NT2/D1 (cell line): ENCODE data around the gene BMP2K.

Experiments
- SUZ12 ChIP-seq: IDR thresholded peaks from 2 replicates; pipeline ENCODE4 v1.6.1; 2011; ENCODE audit not compliant: insufficient read length, insufficient read depth; ENCODE audit errors: extremely low read depth
- ZNF274 ChIP-seq: IDR thresholded peaks from 2 replicates; pipeline ENCODE4 v1.6.1; 2011; ENCODE audit warnings: mild to moderate bottlenecking, low read depth, low read length

DNA sequence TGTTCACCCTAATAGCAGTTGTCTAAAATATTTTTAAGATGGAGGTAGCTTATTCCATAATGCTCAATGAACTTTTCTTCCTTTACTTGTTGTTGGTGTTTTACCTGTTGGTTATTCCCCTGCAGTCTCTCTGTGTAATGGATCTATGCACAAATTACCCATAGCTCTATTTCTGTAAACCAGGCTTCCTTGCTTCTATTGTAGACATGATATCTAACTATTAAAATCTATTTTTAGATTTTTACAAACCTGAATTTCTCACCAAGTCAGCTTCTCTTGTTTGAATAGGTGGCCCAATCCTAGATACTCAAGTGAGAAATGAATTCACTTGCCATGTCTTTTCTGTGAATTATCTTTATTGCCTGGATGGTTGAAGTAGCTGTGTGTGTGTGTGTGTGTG lies 24.8 kb downstream of the BMP2K start:
- no peak for TF ChIP-seq ZNF274
- no peak for TF ChIP-seq SUZ12
